ENCODE measurements around the gene DNAAF5. TPM values are rescaled to one million over a fixed set of nuclear protein-coding genes. Genes with fewer than 3 reads are reported as not detected.

Gene DNAAF5
- total and polyA plus RNA-seq, 2 of the 4 experiments (the other 2 are of a cell fraction): 12.4 to 32.6 TPM

- H4K20me1 ChIP-seq (ENCODE audit: insufficient read depth, low read length): peaks cover 34% of the 10 kb centered on the region
- H3K9me1 ChIP-seq (ENCODE audit: insufficient read depth, low read length): peaks cover 8% of the 10 kb centered on the region
- H3K4me1 ChIP-seq (ENCODE audit: control insufficient read depth, insufficient read depth, low read length): peaks cover 22% of the 10 kb centered on the region
- H2AK9ac ChIP-seq (replicated peaks; ENCODE audit: low read depth, low read length, poor library complexity): peak overlapping the region; percentile 86
- H3K79me1 ChIP-seq (ENCODE audit: low read depth in 1 of 2, low read length in 2 of 2): peaks cover 2 to 39% of the 10 kb centered on the region in 2 experiments; a peak in 2 of 4 replicates
- TF ChIP-seq USF2 (IDR thresholded peaks at IDR 0.05; ENCODE audit: low read depth, low read length) (no peak), MXI1 (IDR thresholded peaks at IDR 0.05; ENCODE audit: borderline replicate concordance, low read depth, low read length) (peak; percentile 16; the same call in 1 of the 2 replicates), BHLHE40 (IDR thresholded peaks at IDR 0.05; ENCODE audit: low read depth, low read length) (no peak)
- H2AFZ ChIP-seq (replicated peaks; ENCODE audit: low read length, poor library complexity): peak overlapping the region; percentile 67
- H2BK15ac ChIP-seq (ENCODE audit: low read depth, low read length): no peak overlapping the region
- POLR2A ChIA-PET (ENCODE audit: unreplicated experiment): no interaction called here
- H2BK5ac ChIP-seq (ENCODE audit: low read depth, low read length, poor library complexity, severe bottlenecking): peak overlapping the region; percentile 28
- WGBS, 2 experiments (ENCODE audit: extremely low coverage in 2 of 2, insufficient read length in 1 of 2): 1% methylated on average over 31 of the region's 88 CpGs; no CpG with 5 or more reads in 1 of the 2 experiments
- no TSS peak for BruUV-seq (replicated peaks)
- H3K18ac ChIP-seq (ENCODE audit: low read depth, low read length): no peak overlapping the region
- H3K4ac ChIP-seq (ENCODE audit: low read depth, low read length): peak overlapping the region; percentile 56; the same call in 1 of the 2 replicates
- peak overlapping the region; percentile 79 for H3K9ac ChIP-seq (ENCODE audit: low read depth, low read length)
- ATAC-seq (ENCODE audit: low read depth): peak; percentile 22
- H4K8ac ChIP-seq (ENCODE audit: low read depth in 2 of 2, low read length in 2 of 2): no peak overlapping the region
- H4K91ac ChIP-seq (ENCODE audit: insufficient read depth, low read depth, low read length): no peak overlapping the region
- CTCF ChIA-PET: no interaction called here
- DNase-seq: no peak
- dilution Hi-C loops (cut with HindIII; ENCODE audit: low sequenced_read_pairs, unreplicated experiment): no loop called here
- peak overlapping the region; percentile 96 for H3K4me2 ChIP-seq (ENCODE audit: low read depth, low read length)
- no peaks in the 10 kb centered on the region for H3K27me3 ChIP-seq (ENCODE audit: control insufficient read depth, insufficient read depth, low read length)
- H3K27ac ChIP-seq (ENCODE audit: insufficient read depth, low read length): peak overlapping the region; percentile 60; the same call in 1 of the 2 replicates
- H2AK5ac ChIP-seq (ENCODE audit: low read depth, low read length): peak overlapping the region; percentile 27; the same call in 1 of the 2 replicates
- in situ Hi-C loops (cut with MboI; ENCODE audit: low sequenced_read_pairs): no loop called here
- peak overlapping the region; percentile 30; the same call in 1 of the 2 replicates for H2BK120ac ChIP-seq (ENCODE audit: low read depth, low read length)
- H3K56ac ChIP-seq (ENCODE audit: extremely low read depth, insufficient read depth, low read length): no peak overlapping the region
- H3K4me3 ChIP-seq (ENCODE audit: insufficient read depth, low read depth, low read length): peak overlapping the region; percentile 89
- H3K36me3 ChIP-seq (ENCODE audit: control insufficient read depth, insufficient read depth, low read length): no peaks in the 10 kb centered on the region
- no peaks in the 10 kb centered on the region for H3K9me3 ChIP-seq (ENCODE audit: control insufficient read depth, insufficient read depth, low read length)
- no peak overlapping the region for H2BK20ac ChIP-seq (ENCODE audit: low read depth, low read length)
- H3K14ac ChIP-seq (replicated peaks; ENCODE audit: low read depth, low read length): peak overlapping the region; percentile 57
- intact Hi-C loops (cut with micrococcal nuclease): no loop called here
- H4K5ac ChIP-seq (ENCODE audit: low read depth, low read length): no peak overlapping the region
- H3K23ac ChIP-seq (ENCODE audit: low read depth, low read length): peak overlapping the region; percentile 86
Observed at GRCh38 chr7:816751-817671, 90.5 kb downstream of the DNAAF5 start.
